Gastrocnemius medialis (tissue), 4 donors: ENCODE results near the gene ELP2.

ENCODE experiments used
- POLR2A ChIP-seq, 2 donors: fragments of 450-650 bp; IDR thresholded peaks; one replicate each; pipeline ENCODE4 v1.6.1; 2017; ENCODE audit warnings: antibody characterized with exemption in 2 of 2, mild to moderate bottlenecking in 2 of 2, moderate library complexity in 2 of 2
- TF ChIP-seq, protein P1 (sequence below), 5 experiments: fragments of 450-650 bp in 3 of 5; fragments of 200-600 bp in 2 of 5; sonication (generic) in 2 of 5; IDR thresholded peaks in 4 of 5; conservative IDR thresholded peaks in 1 of 5; 1 replicate in 4 of 5; 2 replicates in 1 of 5; pipeline ENCODE4 v1.5.1; 2016 to 2019; ENCODE audit warnings: antibody characterized with exemption in 5 of 5, mild to moderate bottlenecking in 3 of 5, moderate library complexity in 3 of 5

DNA sequence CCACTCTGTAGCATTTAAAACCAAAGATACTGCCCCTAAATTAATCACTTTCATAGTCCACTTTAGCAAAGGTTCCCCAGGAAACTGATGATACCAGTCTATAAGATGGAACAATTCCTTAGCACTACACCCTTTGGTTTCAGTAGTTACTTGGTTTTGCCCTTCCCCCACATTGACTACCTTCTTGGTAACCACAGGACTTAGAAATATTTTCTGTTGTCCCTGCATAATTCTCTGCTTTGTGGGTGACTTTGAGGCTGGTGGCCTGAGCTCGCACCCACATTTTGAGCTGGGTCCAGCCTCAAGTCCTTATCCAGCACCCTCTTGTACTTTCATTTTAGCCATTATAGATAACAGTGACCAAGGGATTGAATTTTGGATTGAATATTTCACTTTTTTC lies 23.1 kb downstream of the ELP2 start:
- TF ChIP-seq, protein P1, sequence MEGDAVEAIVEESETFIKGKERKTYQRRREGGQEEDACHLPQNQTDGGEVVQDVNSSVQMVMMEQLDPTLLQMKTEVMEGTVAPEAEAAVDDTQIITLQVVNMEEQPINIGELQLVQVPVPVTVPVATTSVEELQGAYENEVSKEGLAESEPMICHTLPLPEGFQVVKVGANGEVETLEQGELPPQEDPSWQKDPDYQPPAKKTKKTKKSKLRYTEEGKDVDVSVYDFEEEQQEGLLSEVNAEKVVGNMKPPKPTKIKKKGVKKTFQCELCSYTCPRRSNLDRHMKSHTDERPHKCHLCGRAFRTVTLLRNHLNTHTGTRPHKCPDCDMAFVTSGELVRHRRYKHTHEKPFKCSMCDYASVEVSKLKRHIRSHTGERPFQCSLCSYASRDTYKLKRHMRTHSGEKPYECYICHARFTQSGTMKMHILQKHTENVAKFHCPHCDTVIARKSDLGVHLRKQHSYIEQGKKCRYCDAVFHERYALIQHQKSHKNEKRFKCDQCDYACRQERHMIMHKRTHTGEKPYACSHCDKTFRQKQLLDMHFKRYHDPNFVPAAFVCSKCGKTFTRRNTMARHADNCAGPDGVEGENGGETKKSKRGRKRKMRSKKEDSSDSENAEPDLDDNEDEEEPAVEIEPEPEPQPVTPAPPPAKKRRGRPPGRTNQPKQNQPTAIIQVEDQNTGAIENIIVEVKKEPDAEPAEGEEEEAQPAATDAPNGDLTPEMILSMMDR (IDR thresholded peaks at IDR 0.05 in 4 of 5, conservative IDR thresholded peaks at IDR 0.05 in 1 of 5) = no peak
- no peak for TF ChIP-seq POLR2A (IDR thresholded peaks at IDR 0.05)
